GM06990 (cell line): ENCODE data around the gene MAGEC3.

ENCODE experiments used
- DNase-seq: peaks from one replicate; pipeline ENCODE4 v3.0.0-alpha.2; 2011; ENCODE audit not compliant: insufficient read length; ENCODE audit errors: extremely low read depth
- H3K27me3 ChIP-seq: replicated peaks from 2 replicates; pipeline ENCODE4 v1.6.0; 2011; ENCODE audit warnings: low read length; ENCODE audit not compliant: control insufficient read depth, insufficient read depth
- H3K36me3 ChIP-seq: 2 replicates; pipeline ENCODE4 v1.5.1; 2011; ENCODE audit warnings: low read length; ENCODE audit not compliant: control insufficient read depth, insufficient read depth
- H3K4me3 ChIP-seq: replicated peaks from 2 replicates; pipeline ENCODE4 v1.5.1; 2011; ENCODE audit warnings: low read depth, mild to moderate bottlenecking, control low read depth, low read length
- TF ChIP-seq, protein P1 (sequence below): IDR thresholded peaks from 2 replicates; pipeline ENCODE4 v1.5.1; 2011; ENCODE audit warnings: low read length, control low read depth, mild to moderate bottlenecking, inconsistent platforms; ENCODE audit not compliant: insufficient read depth, poor library complexity, severe bottlenecking

Gene MAGEC3

DNA sequence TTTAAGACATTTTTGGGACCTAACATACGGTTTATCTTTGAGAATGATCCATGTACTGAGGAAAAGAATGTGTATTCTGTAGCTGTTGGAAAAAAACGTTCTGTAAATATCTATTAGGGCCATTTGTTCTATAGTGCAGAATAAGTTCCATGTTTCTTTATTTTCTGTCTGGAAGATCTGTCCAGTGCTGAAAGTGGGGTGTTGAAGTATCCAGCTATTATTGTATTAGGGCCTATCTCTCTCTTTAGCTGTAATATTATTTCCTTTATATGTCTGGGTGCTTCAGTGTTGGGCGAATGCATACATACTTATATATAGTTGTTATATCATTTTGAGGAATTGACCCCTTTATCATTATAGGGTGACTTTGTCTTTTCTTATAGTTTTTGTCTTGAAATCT lies 90.3 kb downstream of the MAGEC3 start:
- DNase-seq: no peak
- TF ChIP-seq, protein P1, sequence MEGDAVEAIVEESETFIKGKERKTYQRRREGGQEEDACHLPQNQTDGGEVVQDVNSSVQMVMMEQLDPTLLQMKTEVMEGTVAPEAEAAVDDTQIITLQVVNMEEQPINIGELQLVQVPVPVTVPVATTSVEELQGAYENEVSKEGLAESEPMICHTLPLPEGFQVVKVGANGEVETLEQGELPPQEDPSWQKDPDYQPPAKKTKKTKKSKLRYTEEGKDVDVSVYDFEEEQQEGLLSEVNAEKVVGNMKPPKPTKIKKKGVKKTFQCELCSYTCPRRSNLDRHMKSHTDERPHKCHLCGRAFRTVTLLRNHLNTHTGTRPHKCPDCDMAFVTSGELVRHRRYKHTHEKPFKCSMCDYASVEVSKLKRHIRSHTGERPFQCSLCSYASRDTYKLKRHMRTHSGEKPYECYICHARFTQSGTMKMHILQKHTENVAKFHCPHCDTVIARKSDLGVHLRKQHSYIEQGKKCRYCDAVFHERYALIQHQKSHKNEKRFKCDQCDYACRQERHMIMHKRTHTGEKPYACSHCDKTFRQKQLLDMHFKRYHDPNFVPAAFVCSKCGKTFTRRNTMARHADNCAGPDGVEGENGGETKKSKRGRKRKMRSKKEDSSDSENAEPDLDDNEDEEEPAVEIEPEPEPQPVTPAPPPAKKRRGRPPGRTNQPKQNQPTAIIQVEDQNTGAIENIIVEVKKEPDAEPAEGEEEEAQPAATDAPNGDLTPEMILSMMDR: no peak
- no peak overlapping the region for H3K4me3 ChIP-seq
- no peaks in the 10 kb centered on the region for H3K27me3 ChIP-seq
- H3K36me3 ChIP-seq: no peaks in the 10 kb centered on the region

DNA sequence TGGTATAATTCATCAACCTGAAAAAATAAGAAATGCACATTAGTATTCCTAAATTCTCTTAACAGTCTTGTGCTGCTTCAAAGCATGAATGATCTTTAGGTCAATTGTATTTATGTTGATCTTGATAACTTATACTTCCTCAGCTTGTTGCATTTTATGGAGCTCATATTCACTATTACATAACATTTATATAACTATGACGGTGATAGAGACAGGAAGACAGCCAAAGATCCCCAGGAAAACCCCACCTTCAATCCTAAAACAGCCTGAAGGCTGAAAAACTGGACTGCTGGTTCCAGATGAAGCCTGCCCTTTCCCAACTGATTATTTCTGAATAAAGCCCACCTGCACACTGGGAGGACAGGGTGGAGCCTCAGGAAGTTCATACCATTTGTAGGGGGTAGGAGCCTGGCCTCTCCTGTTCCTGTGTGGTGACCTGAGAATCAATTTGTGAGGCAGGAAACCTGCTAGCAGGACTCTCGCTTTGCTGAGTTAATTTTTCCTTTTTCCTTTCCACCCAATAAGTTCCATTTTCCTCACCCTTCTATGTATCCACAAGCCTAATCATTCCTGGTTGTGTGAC lies 96.0 kb downstream of the MAGEC3 start:
- Histone ChIP-seq H3K27me3 (no peaks in the 10 kb centered on the region), H3K4me3 (no peak overlapping the region), H3K36me3 (no peaks in the 10 kb centered on the region)
- DNase-seq: no peak
- TF ChIP-seq, protein P1: no peak

- no peak for DNase-seq
- TF ChIP-seq, protein P1: no peak
- no peaks in the 10 kb centered on the region for H3K27me3 ChIP-seq
- H3K36me3 ChIP-seq: no peaks in the 10 kb centered on the region
- H3K4me3 ChIP-seq: no peak overlapping the region
Measured at GRCh38 chrX:141935645-141936044, 97.5 kb downstream of the MAGEC3 start.

GRCh38 chrX:141936080-141936479 lies 98.0 kb downstream of the MAGEC3 start:
- DNase-seq: no peak
- H3K36me3 ChIP-seq: no peaks in the 10 kb centered on the region
- no peaks in the 10 kb centered on the region for H3K27me3 ChIP-seq
- TF ChIP-seq, protein P1: no peak
- no peak overlapping the region for H3K4me3 ChIP-seq

- TF ChIP-seq, protein P1: no peak
- no peaks in the 10 kb centered on the region for H3K36me3 ChIP-seq
- no peak for DNase-seq
- H3K4me3 ChIP-seq: no peak overlapping the region
- H3K27me3 ChIP-seq: no peaks in the 10 kb centered on the region
Measured at GRCh38 chrX:141941234-141941633, 103.1 kb downstream of the MAGEC3 start.

- no peak for DNase-seq
- Histone ChIP-seq H3K36me3 (no peaks in the 10 kb centered on the region), H3K4me3 (no peak overlapping the region), H3K27me3 (no peaks in the 10 kb centered on the region)
- TF ChIP-seq, protein P1: no peak
Measured at GRCh38 chrX:141945426-141945825, 107.3 kb downstream of the MAGEC3 start.
